GM21390 (cell line): ENCODE measurements around the gene CDIP1.

Source experiments
- ATAC-seq: cut with Tn5 transposase; IDR thresholded peaks from one replicate; pipeline ENCODE4 v1.9.1; 2021; ENCODE audit not compliant: unreplicated experiment

The CDIP1 gene

DNA sequence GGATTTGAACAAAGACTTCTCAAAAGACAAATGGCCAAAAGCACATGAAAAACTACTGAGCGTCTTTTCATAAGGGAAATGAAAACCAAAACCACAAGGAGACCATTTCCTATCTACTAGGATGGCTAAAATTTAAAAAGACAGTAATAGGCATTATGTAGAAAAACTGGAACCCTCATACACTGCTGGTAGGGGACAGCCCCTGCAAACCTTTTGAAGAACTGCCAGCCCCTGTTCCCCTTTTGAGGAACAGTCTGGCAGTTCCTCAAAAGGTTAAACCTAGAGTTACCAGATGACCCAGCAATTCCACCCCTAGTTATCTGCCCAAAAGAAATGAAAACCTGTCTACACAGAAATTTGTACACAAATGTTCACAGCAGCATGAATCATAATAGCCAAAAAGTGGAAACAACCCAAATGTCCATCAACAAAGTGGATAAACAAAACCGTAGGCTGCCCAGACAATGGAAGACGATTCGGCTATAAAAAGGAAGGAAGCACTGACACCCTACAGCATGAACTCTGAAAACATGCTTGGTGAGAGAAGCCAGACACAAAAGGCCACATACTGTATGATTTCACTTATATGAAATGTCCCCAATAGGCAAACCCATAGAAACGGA is 22.9 kb downstream of the CDIP1 start:
- ATAC-seq, result peak; percentile 68

DNA sequence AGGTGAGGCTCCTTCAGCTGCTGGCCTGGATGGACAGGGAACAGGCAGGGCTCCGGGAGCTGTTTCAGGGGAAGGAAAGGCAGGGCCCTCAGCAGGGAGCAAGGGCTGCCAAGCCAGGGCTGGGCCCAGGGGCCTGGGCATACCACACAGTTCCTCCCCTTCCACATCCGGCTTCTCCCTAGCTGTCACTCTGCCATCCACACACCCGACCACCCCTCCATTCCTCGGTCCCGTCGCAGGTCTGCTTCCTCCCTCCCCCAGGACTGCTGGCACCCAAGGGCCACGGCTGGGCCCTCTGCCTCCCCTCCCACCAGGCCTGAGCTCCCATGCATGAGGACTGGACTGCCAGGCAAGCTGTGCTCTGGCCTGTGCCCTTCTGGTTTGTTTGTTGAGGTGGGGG is 24.0 kb downstream of the CDIP1 start:
- ATAC-seq, result no peak

DNA sequence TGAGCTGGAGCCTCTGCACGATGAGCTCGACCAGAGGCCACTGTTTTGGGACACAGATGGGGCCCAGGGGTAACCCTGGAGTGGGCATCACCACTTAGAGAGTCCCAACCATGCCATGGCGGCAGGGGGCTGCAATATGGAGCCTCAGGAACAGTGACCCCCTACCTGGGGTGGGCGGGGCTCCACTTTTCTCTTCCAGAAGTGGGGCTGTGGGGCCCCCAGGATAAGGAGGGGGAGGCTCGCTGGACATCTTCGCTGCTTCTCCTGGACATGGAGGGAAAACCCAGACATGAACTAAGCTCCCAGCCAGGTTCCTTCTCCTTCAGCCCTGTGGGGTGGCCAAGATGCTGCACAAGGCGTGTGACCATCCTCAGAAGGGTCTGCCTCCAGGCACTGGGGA is 24.7 kb downstream of the CDIP1 start:
- no peak for ATAC-seq

DNA sequence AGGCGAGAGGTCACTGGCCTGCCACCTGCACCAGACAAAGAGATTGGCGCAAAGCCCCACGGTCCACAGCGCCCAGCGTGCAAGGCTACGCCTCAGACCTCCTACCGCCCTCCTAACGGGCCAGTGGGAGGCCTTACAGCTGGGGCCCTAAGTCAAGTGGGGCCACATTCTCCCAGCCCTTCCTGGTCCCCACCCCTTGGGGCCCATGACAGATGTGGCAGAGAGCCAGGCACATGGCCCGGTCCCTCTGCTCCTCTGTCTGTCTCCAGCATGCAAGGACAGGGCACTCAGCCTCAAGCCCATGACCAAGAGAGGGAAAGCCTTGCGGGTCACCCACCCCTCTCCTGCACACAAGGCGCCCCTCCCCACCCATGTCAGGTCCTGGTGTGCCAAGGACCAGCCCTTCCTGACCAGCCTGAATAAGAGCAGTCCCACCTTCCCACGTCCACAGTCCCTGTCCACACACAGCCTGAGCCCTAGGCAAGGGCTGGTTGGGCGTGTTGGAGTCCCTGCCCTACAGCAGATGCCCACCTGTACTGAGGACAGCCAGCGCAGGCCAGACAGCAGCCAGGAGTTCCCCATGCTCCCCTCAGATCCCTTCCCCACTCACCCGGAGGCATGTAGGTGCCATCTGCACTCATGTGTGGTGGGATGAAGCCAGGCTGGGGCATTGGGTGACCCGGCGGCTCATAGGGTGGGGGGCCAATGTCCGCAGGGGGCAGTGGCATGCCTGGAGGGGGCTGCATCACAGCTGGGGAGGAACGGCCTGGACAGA is 25.3 kb downstream of the CDIP1 start:
- no peak for ATAC-seq

DNA sequence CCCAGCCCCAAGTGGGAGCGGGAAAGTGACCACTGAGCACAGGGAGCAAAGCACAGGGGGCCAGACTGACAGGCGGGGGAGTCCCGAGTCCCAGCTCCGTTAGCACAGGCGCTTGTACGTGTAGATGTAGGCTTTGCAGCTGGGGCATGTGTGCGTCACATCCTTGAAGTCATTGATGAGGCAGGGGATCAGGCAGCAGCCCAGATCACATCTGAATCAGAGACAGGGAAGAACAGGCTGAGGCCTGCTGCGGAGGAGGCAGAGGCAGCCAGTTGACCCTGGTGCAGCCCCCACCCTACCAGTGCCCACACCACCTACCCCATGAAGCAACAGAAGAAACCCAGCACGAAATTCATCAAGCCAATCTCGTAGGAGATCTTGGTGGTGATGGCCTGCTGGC is 26.1 kb downstream of the CDIP1 start:
- ATAC-seq, result no peak

DNA sequence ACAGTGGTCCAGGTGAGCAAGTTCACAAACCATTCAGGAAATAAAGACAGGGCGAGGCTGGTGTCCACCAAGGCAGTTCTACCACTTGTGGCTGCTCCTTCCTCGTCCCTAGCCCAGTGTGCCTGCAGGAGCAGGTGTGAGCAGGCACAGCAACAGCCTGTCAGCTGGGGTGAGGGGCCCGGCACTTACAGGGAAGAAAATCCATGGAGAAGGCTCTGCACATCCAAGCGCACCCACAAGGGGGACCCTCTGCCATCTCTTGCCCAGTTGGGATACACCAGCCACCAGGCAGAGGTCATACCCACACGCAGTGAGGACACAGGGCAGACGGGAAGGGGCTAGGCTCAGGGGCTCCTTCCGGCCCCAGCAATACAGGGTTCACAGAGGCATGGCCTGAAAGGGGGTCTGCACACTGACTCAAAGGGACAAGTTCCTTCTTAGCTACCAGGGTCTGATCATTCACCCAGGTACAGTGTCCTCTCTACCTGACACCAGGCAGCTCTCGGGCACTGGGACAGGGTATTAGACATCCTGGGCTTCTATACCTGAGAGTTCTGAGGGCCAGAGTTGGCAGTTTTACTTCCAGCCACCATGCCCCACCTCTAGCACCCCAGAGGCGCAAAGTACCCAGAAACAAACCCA is 27.0 kb downstream of the CDIP1 start:
- no peak for ATAC-seq

DNA sequence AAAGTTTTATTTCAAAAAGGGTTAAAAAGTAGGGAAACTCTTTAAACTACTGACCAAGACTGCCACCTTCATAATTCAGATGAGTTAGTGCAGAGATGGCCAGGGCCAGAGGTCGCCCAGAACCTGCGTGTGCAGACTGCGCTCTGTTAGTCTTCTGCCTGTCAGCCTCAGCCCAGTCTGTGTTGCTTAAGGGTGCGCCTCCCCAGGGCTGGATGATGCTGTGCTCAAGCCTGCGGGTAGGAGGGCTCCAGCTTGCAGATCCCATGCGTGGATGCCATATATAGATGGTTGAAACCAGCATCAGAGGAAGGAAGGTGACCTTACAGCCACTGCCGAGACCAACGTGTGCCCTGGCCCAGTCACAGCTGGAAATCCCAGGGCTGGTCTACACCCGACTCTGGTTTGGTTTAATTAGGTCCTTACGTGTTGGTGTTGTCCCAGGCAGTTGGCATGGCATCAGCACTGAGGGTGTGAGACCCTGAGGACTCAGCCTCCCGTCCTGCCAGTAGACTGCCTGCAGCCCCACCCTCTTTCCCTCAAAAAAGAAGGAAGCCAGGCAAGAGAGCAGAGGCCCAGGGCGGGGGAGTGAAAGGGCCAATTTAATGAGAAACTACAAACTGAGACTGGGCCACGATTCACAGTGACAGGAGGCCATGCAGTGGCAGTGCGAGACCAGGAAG is 27.7 kb downstream of the CDIP1 start:
- no peak for ATAC-seq

DNA sequence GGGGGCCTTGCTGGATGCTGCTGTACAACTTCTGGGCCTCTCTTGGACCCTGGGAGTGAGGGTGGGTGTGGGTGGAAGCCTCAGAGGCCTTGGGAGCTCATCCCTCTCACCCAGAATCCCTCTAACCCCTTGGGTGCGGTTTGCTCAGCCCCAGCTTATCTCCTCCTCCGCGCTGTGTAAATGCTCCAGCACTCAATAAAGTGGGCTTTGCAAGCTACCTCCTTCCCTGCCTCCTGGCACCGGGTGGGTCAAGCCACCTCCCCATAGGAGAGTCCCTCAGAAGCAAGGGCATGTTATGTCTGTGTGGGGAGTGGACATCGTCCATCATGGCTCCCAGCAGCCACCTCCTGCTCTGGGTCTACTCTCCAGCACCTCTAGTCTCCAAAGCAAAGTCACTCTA is 28.4 kb downstream of the CDIP1 start:
- no peak for ATAC-seq

DNA sequence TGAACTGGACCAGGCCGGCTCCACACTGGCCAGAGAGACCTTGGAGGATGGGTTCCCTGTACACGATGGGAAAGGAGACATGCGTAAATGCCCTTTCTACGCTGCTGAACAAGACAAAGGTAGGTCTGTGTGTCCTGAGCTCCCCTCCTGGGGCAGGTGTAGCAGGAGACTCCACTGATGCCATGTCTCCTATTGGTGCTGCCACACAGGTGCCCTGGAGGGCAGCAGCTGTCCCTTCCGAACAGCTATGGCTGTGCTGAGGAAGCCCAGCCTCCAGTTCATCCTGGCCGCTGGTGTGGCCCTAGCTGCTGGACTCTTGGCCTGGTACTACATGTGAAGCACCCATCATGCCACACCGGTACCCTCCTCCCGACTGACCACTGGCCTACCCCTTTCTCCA is 29.2 kb downstream of the CDIP1 start:
- no peak for ATAC-seq

DNA sequence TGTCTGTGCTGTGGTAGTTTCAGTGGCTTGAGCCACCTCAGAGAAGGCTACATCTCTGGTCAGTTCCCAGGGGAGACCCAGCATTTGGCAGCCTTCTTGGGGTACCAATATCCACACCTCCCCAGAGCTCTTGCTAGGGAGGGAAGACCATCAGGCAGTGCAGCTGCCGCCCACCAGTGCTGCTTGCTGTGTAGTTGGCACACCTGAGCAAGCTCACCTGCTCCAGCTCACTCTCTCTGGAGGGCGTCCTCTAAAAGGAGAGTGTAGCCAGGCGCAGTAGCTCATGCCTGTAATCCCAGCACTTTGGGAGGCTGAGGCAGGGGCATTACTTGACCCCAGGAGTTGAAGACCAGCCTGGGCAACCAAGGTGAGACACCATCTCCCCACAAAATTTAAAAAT is 29.8 kb downstream of the CDIP1 start:
- ATAC-seq, result no peak

DNA sequence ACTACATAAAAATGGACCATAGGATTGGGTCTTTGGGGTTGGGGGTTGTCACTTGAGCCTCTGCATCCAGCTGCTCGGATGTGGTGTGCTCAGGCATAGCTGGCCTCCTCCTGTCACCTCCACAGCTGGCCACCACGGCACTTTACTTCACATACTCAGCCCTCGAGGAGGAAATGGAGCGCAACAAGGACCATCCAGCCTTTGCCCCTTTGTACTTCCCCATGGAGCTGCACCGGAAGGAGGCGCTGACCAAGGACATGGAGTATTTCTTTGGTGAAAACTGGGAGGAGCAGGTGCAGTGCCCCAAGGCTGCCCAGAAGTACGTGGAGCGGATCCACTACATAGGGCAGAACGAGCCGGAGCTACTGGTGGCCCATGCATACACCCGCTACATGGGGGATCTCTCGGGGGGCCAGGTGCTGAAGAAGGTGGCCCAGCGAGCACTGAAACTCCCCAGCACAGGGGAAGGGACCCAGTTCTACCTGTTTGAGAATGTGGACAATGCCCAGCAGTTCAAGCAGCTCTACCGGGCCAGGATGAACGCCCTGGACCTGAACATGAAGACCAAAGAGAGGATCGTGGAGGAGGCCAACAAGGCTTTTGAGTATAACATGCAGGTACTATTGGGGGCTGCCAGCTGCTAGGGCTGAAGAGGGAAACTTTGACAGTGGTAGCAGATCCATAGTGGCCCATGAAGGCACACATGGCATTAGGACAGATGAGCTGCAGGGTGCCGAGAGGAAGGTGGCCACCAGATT is 30.8 kb downstream of the CDIP1 start:
- no peak for ATAC-seq

DNA sequence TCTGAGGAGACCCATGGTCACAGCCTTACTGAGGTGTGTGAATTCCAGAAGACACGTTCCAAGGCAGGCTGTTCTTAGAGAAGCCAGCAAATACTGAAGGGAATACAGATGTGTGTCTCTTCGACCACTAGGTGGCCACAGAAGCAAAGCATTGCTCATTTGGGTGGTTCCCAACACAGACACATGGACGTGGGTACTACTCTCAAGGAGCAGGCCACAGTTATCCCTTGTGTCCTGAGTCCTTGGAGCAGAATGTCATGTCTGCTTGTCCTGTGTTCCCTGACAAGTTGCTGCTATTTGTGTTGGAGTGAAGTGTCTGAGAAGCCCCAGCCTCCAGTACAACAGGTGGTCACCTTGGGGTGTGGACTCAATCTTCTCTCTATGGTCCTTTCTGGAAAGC is 32.1 kb downstream of the CDIP1 start:
- no peak for ATAC-seq

DNA sequence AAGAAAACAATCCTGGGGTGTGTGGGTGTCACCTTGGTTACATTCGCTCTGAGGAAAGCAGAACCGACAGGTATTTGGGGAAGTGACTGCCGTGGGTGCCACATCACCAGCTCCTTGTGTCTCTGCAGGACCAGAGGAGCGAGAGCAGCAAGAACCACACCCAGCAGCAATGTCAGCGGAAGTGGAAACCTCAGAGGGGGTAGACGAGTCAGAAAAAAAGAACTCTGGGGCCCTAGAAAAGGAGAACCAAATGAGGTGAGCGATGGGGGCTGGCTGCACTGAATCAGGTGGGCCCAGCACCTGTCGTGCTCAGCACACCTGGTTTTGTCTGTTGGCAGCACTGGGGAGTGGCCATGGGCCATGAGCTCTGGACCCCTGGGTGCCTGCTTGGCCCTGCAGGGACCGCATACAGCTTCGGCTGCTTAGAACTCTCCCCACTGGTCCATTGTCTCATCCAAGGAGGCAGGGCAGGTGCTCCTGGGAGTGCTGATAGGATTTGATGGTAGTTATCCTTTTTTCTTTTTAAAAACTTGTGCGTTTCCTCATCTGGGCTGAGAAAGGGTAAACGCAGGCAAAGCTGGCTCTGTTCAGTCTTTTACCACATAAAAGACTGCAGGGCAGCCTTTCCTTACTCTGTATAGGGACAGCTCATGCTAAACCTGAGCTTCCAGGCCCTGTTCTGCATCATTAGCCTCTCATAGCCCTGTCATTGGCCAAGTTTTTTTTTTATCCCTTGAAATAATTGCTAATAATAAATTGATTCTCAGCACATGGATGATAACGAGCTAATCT is 33.0 kb downstream of the CDIP1 start:
- ATAC-seq, result no peak

DNA sequence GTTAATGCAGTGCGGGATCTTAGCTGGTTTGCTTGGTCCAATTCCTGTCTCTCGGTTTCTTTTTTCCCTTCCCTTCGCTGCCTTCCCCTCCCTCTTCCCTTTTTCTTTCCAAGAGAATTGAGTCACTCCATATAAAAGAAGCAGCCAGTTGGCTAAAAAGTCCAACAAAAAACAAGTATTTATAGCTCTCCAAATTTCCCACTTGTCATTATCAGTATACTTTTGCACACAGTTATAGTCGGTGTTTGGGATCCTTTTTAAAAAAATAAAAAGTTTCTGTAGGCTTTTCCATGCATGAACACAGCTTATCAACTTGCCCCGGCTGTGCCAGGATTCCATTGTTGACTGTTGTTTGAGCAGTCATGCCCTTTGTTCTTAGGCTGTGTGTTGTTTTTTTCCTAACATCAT is 37.5 kb downstream of the CDIP1 start:
- no peak for ATAC-seq

DNA sequence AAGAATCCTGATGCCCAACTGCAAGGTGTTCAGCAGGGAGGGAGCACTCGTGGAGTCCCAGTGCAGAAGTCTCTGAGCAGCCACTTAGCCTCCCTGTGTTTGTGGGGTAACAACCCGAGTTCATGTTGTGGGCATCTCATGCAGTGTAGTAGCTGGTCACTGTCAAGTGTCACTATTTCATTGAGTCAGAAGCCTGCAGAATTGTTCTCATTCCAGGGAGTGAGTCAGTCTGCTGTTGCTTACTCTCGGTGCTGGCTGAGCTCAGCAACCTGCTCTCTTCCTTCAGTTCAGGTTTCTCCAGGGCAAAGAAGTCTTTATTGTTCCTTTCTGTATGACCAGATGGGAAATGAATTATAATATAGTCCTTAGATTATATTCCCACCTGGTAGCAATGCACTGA is 38.3 kb downstream of the CDIP1 start:
- no peak for ATAC-seq

DNA sequence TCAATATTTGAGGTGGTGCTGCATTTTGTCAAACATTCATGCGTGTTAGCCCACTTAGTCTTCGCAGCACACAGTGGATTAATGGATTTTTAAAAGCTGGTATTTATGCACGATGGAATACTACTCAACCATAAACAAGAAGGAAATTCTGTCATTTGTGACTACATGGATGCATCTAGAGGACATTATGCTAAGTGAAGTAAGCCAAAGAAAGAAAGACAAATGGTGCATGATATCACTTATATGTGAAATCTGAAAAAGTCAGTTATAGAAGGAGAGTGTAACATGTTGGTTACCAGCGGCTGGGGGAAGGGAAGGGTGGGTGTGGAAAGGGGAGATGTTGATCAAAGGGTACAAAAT is 39.4 kb downstream of the CDIP1 start:
- no peak for ATAC-seq

DNA sequence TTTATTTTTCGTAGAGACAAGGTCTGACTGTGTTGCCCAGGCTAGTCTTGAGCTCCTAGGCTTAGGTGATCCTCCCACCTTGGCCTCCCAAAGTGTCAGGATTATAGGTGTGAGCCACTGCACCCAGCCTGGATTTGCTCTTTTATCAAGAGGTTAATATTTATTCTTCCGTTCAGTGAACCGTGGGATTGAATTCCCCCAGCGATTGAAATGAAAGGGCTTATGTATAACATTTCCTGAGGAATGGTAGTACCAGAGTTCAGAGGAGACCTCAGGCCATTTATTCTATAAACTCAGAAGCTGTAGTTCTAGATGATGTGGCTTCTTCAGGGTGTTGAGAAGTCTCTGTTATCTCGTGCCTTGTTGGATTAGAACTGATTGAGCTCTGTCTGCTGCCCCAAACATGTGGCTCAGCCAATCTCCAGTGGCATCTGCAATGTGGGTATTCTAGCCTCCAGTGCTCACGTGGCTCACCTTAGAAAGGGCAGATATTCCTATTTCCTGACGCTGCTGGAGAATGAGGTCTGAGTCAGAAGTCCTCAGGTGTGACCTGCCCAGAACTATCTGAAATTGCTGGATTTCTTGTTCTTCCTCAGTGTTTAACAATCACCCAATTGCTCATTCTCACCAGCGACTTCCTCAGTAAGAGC is 39.9 kb downstream of the CDIP1 start:
- ATAC-seq, result no peak

DNA sequence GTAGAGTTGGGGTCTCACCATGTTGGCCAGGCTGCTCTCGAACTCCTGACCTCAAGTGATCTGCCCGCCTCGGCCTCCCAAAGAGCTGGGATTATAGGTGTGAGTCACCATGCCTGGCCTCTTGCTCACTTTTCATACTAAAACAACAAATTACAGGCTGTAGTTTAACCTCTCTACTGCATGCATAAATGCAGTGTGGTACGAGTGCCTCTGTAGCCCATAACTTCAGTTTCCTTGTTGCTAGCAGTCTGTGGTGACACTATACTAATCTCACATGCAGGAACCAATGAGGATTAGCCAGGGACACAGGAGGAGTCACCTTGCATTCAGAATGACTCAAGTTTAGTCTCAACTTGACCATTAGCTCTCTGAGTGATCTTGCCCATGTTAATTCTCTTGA is 42.3 kb downstream of the CDIP1 start:
- no peak for ATAC-seq

DNA sequence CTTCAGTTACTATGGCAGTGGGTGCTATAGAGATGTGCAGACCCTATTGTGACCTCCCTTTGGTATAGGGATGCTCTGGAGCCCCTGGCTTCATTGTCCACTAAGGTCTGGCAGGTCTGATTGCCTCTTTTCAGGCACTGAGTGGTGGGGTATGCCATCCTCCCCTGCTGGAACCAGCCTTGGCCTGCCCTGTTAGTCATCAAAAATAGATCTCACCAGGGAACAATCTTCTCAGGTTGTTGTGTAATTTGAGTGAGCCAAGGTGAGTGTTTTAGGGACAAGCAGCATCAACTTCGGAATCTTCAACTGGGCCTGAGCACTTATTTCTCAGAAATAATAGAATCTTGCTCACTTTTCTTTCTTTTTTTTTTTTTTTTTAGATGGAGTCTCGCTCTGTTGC is 42.8 kb downstream of the CDIP1 start:
- no peak for ATAC-seq
